SK-N-MC (cell line): ENCODE measurements around the gene DDX56.

Experiments used
- EZH2 ChIP-seq: fragments of 200-600 bp; sonication (generic); IDR thresholded peaks from one replicate; pipeline ENCODE4 v1.6.1; 2017; ENCODE audit warnings: antibody characterized with exemption
- POLR2AphosphoS5 ChIP-seq: IDR thresholded peaks from 2 replicates; pipeline ENCODE4 v1.6.1; 2012; ENCODE audit warnings: mild to moderate bottlenecking, low read depth, low read length, borderline replicate concordance

DNA sequence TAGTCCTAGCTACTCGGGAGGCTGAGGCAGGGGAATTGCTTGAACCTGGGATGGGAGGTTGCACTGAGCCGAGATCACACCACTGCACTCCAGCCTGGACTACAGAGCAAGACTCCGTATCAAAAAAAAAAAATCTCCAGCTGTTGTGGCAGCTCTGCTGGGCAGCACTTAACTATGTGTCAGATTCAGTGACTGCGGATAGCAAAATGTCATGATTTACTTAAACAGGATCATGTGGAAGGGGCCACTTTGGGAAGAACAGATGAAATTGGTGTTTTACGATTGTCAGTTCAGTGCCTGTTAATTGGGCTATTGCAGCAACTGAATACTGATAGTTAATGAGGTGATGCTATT lies 48.0 kb upstream of the DDX56 start:
- no peak for TF ChIP-seq EZH2
- no peak for TF ChIP-seq POLR2AphosphoS5
